Measurements from ENCODE around the gene SLC16A10.
A peak's percentile ranks its signal among the peaks of the same experiment; 100 is the strongest.

The SLC16A10 gene

DNA sequence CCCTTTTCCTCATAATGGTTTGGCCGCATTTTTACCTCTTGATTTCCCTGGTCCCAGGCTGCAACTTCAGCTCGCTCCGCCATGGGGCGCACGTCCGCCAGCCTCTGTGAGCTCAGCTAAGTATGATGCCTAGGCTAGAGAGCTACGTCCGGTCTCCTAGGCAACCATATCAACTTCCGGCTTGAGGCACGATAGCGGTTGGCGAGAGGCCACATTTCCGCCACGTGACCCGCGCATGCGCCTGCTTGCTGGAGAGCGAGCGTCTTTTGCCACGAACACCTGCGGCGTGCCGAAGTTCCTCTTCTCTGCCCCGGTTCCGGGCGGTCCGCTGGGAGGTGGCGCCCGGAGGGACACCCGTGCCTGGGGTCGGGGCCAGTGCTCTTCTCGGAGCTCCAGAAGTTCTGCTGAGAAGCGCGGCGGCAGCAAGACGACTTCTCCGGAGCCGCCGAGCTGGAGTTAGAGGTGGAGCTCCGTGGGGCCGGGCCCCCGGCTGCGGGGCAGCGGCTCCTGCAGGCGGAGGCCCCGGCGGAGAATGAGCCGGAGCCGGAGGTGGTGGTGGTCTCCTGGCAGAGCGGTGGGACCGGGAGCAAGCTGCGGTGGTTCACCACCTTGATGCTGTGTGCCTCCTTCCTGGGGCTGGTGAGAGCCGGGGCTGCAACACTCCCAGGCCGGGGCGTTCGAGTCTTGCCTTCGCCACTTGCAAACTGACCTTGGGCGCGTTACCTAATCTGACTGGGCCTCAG, 172.0 kb downstream of the SLC16A10 start:
- DNase-seq (ENCODE audit: low spot score), result peak; percentile 99

DNA sequence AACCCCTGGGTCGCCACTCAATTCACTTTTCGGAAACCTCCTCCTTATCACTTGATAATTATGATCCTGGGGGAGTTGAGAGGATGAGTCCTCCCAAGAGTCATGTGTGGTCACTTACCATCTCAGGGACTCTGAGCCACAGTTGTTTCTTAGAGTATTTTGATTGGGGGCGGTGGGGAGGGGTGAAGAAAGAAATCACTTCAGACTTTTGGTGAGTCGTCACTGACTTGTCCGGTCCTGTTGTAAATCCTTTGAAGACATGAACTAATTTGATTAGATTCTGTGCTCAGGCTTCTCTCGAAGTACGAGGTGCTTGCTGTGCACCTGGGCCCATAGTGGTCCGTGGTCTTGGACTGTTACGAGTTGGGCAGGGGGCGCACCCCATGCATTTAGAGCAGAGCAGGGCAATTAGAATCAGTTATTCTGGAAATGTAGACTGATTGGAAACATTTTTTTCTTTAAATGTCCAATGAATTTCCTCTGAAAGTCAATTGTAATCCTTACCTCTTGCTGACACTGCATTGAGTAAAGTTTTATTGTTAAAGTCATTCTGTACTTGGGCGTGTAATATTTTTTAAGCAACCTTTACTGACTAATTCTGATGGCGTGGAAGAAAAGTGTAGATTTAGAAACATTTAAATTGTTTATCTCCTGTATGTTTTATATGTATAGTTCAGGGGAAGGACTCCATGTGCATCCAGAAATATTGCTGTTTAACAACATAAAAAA, 173.4 kb downstream of the SLC16A10 start:
- DNase-seq (ENCODE audit: low spot score), result no peak

DNA sequence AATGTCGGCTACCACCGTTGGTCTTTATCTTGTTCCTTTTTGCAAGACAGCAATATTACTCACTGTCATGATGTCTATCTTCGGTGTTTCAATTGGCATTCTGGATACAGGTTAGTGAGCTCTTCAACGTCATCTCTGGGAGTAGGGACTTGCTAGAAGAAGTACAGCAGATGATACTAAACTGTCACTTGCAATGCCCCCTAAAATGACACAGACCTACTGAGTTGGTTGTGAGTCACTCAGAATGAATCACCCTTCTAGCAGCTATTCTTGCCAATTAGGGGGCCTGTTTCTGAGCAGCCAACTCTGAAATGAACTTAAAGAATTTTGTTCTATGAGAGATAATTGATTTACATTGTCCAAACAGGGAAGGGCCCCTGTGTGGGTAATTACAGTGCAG, 176.5 kb downstream of the SLC16A10 start:
- no peak for DNase-seq (ENCODE audit: low spot score)

DNA sequence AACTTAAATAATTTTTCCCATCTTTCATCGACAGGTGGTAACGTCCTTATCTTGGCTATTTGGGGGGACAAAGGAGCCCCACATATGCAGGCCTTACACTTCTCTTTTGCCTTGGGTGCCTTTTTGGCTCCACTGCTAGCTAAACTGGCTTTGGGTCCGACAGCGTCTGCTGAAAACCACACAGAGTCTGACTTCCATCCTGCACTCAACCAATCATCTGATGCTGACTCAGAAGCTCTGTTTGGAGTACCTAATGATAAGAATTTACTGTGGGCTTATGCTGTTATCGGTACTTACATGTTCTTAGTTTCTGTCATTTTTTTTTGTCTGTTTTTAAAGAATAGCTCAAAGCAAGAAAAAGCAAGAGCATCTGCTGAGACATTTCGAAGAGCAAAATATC, 178.5 kb downstream of the SLC16A10 start:
- DNase-seq (ENCODE audit: low spot score), result no peak

DNA sequence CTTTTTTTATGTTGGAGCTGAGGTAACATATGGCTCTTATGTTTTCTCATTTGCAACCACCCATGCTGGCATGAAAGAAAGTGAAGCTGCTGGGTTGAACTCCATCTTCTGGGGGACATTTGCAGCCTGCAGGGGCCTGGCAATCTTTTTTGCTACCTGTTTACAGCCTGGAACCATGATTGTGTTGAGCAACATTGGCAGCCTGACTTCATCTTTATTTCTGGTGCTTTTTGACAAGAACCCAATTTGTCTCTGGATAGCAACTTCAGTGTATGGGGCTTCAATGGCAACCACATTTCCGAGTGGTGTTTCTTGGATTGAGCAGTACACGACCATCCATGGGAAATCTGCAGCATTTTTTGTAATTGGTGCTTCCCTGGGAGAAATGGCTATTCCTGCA, 179.0 kb downstream of the SLC16A10 start:
- no peak for DNase-seq (ENCODE audit: low spot score)

DNA sequence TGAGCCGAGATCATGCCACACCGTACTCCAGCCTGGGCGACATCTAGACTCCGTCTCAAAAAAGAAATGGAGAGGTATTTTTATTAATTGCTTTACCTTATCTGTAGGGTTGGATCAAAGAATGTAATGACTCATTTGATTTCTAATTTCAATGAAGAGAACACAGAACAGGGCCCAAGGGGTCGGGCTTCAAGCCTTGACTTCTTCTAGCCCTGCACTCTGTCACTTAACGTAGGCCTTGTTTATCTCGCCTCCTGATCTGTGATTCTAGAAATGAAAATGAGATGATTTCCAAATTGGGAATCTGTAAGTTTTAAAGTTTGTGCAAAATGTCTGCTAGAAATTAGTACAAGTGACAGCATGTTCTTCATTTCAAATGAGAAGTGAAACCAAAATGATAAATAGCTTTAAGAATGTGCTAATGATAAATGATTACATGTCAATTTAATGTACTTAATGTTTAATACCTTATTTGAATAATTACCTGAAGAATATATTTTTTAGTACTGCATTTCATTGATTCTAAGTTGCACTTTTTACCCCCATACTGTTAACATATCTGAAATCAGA, 180.5 kb downstream of the SLC16A10 start:
- no peak for DNase-seq (ENCODE audit: low spot score)

DNA sequence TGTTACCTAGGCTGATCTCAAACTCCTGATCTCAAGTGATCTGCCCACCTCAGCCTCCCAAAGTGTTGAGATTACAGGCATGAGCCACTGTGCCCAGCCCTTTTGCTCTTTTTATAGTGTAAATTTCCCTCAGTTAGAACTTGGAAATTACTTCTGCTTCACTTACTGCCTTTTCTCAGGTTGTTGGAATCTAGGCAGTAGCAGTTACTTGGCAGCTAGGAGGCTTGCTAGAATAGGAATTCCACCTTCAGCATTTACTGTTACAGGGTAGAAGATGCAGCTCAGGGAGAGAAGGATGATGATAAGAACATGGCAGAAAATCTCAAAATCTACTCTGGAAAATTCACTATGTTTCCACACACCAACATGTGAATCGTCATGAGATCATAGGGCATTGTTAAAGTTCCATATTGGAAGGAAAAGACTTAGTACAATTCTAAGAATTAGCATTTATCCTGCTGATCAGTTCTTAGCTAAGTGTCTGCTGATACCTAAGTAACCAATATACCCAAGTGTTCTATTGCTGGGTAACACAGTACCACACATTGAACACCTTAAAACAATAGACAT, 182.2 kb downstream of the SLC16A10 start:
- DNase-seq (ENCODE audit: low spot score), result no peak

DNA sequence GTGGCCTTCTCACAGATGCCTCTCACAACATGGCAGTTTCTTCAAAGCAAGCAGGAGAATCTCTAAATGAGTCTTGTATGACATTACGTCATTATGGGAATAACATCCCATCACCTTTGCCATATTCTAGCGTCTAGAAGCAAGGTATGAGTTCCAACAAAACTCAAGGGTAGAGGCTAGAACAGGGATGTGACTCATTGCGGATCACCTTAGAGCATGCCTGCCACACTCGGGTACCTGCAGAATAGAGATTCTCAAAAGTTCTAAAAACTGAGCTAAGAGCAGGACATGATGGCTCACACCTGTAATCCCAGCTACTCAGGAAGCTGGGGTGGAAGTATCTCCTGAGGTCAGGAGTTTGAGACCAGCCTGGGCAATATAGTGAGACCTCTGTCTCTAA, 182.8 kb downstream of the SLC16A10 start:
- DNase-seq (ENCODE audit: low spot score), result no peak

DNA sequence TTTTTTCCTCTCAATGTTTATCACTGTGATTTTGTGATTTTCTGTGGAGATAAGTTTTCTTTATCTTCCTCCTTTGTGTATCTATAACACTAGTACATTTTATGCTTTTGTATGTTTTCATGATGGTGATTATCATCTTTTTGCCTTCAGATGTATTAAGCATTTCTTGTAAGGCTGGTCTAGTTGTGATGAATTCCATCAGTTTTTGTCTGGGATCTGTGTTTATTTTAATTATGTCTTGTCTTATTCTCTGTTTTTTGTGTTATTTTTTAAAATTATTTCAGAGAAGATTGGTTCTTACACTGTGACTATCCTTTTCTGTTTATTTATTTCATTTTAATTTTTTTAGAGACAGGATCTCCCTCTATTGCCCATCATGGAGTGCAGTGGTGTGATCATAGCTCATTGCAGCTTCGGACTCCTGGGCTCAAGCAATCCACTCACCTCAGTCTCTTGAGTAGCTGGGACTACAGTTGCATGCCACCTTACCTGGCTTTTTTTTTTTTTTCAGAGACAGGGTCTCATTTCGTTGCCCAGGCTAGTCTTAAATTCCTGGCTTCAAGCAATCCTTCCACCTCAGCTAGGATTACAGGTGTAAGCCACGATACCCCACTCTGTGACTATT, 187.4 kb downstream of the SLC16A10 start:
- no peak for DNase-seq (ENCODE audit: low spot score)

DNA sequence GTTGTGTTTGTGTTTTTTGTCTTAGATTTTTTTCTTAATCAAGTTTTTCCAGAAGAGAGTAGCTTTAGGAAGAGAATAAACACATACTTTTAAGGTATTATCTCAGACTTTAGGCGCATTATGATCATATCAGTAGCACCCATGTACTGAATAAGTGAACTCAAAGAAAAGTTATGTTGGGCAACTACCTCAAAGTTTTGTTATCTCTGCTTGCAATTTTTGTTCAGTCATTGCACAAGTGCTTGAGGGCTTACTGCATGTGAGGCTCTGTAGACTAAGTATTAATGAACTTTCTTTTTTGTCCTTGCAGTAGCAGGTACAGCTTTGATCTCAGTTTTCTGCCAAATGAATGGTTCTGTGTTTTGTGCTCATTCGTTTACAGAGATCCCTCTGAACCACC, 189.0 kb downstream of the SLC16A10 start:
- no peak for DNase-seq (ENCODE audit: low spot score)

DNA sequence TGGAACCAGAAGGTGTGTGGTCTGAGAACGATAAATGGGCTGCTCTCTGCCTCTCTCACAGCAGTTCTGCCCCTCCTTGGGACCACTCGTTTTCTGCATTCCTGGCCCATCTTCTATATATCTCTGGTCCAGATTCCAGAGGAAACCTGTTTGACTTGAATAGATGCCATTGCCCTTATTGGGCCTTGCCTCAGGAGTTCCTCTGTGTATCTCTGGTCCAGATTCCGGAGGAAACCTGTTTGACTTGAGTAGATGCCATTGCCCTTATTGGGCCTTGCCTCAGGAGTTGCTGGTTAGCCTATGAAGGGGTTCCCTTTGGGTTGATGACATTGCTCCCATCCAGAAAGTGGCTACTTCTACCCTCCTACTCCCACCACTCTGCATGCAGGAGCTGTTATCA, 189.4 kb downstream of the SLC16A10 start:
- DNase-seq (ENCODE audit: low spot score), result no peak

DNA sequence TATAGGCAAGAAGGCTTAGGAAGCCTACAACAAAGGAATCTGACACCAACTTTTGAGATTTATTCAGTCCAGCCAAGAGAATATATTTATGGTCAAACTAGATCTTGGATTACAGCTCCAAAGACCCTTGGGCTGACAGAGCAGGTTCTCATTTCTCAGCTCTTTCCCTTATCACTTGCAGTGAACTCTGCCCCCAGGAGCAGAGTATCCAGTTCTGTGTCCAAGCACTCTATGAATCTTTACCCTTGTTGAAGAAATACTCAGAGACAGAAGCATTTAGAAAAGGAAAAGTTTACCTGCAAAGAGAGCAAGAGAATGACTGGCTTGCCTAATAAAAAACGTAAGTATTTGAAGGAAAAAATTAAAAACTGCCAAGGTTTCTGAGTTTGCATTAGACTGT, 190.5 kb downstream of the SLC16A10 start:
- DNase-seq (ENCODE audit: low spot score), result no peak

DNA sequence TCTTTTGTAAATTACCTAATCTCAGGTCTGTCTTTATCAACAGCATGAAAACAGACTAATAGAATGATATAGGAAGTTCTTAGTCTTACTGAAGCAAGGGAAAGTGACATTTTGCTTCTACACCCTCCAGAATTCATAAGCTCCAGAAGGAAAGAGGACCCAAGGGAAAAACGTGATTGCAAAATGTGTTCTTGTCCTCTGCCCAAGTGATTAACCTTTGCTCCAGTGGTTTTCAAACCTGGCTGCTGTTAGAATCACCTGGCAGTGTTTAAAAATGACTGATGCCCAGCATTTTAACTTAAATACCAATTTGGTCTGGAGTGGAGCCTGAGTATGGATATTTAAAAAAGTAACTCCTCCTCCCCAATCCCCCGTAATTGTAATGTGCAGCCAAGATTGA, 191.4 kb downstream of the SLC16A10 start:
- DNase-seq (ENCODE audit: low spot score), result no peak

DNA sequence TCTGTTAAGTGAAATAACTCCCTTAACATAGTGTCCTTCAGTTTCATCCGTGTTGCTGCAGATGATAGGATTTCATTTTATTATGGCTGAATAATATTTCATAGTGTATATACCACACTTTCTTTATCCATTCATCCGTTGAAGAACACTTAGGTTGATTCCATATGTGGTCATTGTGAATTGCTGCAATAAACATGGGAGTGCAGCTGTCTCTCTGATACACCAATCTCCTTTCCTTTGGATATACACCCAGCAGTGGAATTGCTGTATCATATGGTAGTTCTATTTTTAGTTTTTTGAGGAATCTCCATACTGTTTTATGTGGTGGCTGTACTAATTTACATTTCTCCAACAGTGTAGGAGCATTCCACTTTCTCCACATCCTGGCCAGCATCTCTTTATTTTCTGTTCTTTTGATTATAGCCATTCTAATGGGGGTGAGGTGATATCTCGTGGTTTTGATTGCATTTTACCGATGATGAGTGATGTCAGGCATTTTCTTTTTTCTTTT, 193.2 kb downstream of the SLC16A10 start:
- no peak for DNase-seq (ENCODE audit: low spot score)
